AG04450 (cell line): ENCODE data around the gene IFT52. TPM values are rescaled to one million over a fixed set of nuclear protein-coding genes. Genes with fewer than 3 reads are reported as not detected.

Experiments
- CTCF ChIA-PET: fragments of 300-600, 350-600 bp; formaldehyde crosslinking; extraction: SDS; loops from one replicate; lab custom pipeline; 2022; ENCODE audit warnings: antibody characterized with exemption, inconsistent platforms; lab: Charles Lee
- POLR2A ChIA-PET: fragments of 350-600 bp; formaldehyde crosslinking; extraction: SDS; loops from one replicate; lab custom pipeline; 2021; ENCODE audit warnings: antibody characterized with exemption, inconsistent platforms; lab: Yijun Ruan, JAX
- DNase-seq: peaks from one replicate; pipeline ENCODE4 v3.0.0-alpha.2; 2011; ENCODE audit warnings: low read depth, low spot score
- H3K27ac ChIP-seq: one replicate; pipeline ENCODE4 v1.5.1; 2012; ENCODE audit warnings: low read depth, low read length, control low read depth
- H3K27me3 ChIP-seq: one replicate; pipeline ENCODE4 v1.6.0; 2012; ENCODE audit warnings: low read length; ENCODE audit not compliant: control insufficient read depth, insufficient read depth
- H3K4me3 ChIP-seq: 2 replicates; pipeline ENCODE4 v1.5.1; 2011; ENCODE audit warnings: mild to moderate bottlenecking, low read depth, low read length, control low read depth
- H3K9me3 ChIP-seq: 2 replicates; pipeline ENCODE4 v1.5.1; 2012; ENCODE audit warnings: low read length; ENCODE audit not compliant: control insufficient read depth, insufficient read depth
- polyA minus RNA-seq: library from RNA; depleted of rRNA, polyadenylated mRNA; stranded (reverse); fragments of >200 nt; gene quantifications from 2 replicates; pipeline ENCODE4 v1.2.3, GENCODE V29; 2011; rRNA and poly(A)+ RNA removed
- polyA plus RNA-seq: library from polyadenylated mRNA; depleted of rRNA; stranded (reverse); fragments of >200 nt; gene quantifications from 2 replicates; pipeline ENCODE4 v1.2.3, GENCODE V29; 2011; rRNA removed
- TF ChIP-seq, protein P1 (sequence below): IDR thresholded peaks from 2 replicates; pipeline ENCODE4 v1.5.1; 2011; ENCODE audit warnings: low read depth, low read length, control low read depth, inconsistent platforms

Gene IFT52
- polyA plus RNA-seq (47.7 and 53.2 TPM in 2 replicates), polyA minus RNA-seq (46.7 and 63.0 TPM in 2 replicates)

DNA sequence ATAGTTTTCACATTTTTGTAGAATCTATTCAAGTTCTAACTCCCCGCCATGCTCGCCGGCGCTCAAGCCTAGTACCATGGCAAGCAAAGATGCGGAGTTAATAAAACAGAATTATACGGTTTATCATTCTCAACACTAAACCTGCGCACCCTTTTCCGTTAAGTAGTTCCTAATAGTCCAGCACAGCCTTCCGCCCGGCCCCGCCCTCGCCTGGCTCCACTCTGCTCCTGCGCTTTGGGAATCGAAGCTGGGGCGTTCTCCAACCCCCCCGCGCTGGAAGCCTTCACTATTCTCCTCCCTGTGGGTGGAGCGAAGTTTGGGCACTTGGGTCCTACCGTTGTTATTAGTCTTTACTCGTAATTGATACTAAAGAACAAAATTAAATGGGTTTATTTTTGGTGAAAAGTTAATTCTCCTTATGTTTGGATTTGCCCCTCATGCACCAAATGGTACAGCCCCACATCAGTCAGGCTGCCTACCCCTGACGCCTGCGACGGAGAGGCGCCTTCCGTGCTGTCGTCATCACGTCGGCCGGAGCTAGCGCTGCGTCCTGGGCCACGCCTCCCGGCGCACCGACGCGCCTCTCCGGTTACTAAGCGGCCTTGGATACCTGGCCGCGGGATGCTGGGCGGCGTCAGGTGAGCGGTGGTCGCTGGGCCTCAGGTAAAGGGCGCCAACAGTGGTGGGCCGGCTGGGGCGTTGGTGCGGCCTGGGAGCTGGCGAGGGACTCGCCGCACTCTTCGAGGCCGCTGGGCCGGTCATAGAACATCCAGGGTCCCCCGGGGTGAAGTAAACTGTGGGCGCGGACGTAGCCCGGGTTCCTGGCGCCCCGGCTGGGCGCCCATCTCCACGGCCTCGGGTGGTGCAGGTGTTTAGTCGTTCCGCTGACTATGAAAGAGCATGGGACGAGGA is at the start of gene IFT52:
IFT52 (plus strand) TSS at position 546 of the 912 bp plus-strand sequence. CDS start 3,762 bp downstream, outside the sequence.
- DNase-seq: peak; percentile 69
- Histone ChIP-seq H3K27ac (peak within 1 kb of the TSS; percentile 57), H3K27me3 (no peaks in the 10 kb centered on the region), H3K4me3 (peak within 1 kb of the TSS; percentile 93), H3K9me3 (no peaks in the 10 kb centered on the region)
- TF ChIP-seq, protein P1, sequence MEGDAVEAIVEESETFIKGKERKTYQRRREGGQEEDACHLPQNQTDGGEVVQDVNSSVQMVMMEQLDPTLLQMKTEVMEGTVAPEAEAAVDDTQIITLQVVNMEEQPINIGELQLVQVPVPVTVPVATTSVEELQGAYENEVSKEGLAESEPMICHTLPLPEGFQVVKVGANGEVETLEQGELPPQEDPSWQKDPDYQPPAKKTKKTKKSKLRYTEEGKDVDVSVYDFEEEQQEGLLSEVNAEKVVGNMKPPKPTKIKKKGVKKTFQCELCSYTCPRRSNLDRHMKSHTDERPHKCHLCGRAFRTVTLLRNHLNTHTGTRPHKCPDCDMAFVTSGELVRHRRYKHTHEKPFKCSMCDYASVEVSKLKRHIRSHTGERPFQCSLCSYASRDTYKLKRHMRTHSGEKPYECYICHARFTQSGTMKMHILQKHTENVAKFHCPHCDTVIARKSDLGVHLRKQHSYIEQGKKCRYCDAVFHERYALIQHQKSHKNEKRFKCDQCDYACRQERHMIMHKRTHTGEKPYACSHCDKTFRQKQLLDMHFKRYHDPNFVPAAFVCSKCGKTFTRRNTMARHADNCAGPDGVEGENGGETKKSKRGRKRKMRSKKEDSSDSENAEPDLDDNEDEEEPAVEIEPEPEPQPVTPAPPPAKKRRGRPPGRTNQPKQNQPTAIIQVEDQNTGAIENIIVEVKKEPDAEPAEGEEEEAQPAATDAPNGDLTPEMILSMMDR: 0 out of 2 replicates have a peak, but pooled peaks have one; percentile 0
- POLR2A ChIA-PET: interaction anchor here (0.6 to 1.6 kb wide), 10 partner anchors 21 to 885 kb away, joined by 3 to 9 read pairs (median 4); partner anchors contain the start of gene SRSF6
- CTCF ChIA-PET: interaction anchor here (0.6 to 2.8 kb wide), 2 partner anchors 52 to 599 kb away, joined by 3 to 19 read pairs; no protein-coding TSS in a partner anchor

- H3K27me3 ChIP-seq: no peaks in the 10 kb centered on the region
- ChIA-PET CTCF (no interaction called here), POLR2A (no interaction called here)
- no peak overlapping the region for H3K27ac ChIP-seq
- no peak overlapping the region for H3K4me3 ChIP-seq
- DNase-seq: no peak
- TF ChIP-seq, protein P1: no peak
- no peaks in the 10 kb centered on the region for H3K9me3 ChIP-seq
Measured at GRCh38 chr20:43541214-43541613, 49.5 kb upstream of the IFT52 start.

DNA sequence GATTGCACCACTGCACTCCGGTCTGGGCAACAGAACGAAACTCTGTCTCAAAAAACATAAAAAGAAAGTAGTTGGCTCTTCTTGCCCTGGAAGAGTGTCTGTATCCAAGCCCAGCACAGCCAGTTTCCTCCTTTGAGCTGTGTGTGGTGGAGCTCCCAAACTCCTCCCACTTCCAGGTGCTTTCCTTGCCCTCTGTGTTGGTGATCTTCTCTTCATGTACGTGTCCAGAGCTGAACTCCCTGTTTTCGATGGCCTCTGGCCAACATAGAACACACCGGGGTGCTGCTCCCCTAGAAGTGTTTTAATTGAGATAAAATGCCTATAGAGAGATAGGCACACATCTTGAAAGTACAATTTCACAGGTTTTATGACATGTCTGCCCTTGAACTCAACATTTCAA is 48.6 kb upstream of the IFT52 start:
- H3K9me3 ChIP-seq: peaks cover 3% of the 10 kb centered on the region; the same call in 1 of the 2 replicates
- TF ChIP-seq, protein P1: no peak
- no peaks in the 10 kb centered on the region for H3K27me3 ChIP-seq
- ChIA-PET CTCF (interaction anchor here (0.8 kb wide), 1 partner anchor 14 kb away, joined by 5 read pairs; no protein-coding TSS in a partner anchor), POLR2A (interaction anchor here (0.7 kb wide), 1 partner anchor 42 kb away, joined by 11 read pairs; no protein-coding TSS in a partner anchor)
- H3K27ac ChIP-seq: no peak overlapping the region
- no peak for DNase-seq
- H3K4me3 ChIP-seq: no peak overlapping the region

GRCh38 chr20:43542674-43543073 is 48.1 kb upstream of the IFT52 start:
- no peak for DNase-seq
- ChIA-PET POLR2A (interaction anchor here (0.7 kb wide), 2 partner anchors 41 to 230 kb away, joined by 3 to 11 read pairs; no protein-coding TSS in a partner anchor), CTCF (interaction anchor here (0.8 kb wide), 1 partner anchor 13 kb away, joined by 5 read pairs; no protein-coding TSS in a partner anchor)
- TF ChIP-seq, protein P1: no peak
- Histone ChIP-seq H3K27me3 (no peaks in the 10 kb centered on the region), H3K4me3 (no peak overlapping the region), H3K9me3 (peaks cover 6% of the 10 kb centered on the region; the same call in 1 of the 2 replicates), H3K27ac (no peak overlapping the region)
